Subcutaneous abdominal adipose tissue (tissue), 5 donors: ENCODE measurements around the gene SLC37A4.
A peak's percentile ranks its signal among the peaks of the same experiment; 100 is the strongest.
"Not testable (repeated sequence)": the region's sequence is repeated elsewhere in the genome, so short reads cannot be mapped to it uniquely, and the experiment has no call there.

Experiments
- H3K27ac ChIP-seq: one replicate; pipeline ENCODE4 v1.7.0; 2013; ENCODE audit warnings: low read depth, mild to moderate bottlenecking, inconsistent platforms, low read length, moderate library complexity
- H3K27me3 ChIP-seq, 5 donors: one replicate each; pipeline ENCODE4 v1.7.0; 2013; ENCODE audit warnings: low read length in 5 of 5, inconsistent platforms in 1 of 5; ENCODE audit not compliant: control insufficient read depth in 5 of 5, insufficient read depth in 4 of 5
- H3K36me3 ChIP-seq, 5 donors: one replicate each; pipeline ENCODE4 v1.7.0; 2013; ENCODE audit warnings: low read length in 5 of 5; ENCODE audit not compliant: control insufficient read depth in 5 of 5, insufficient read depth in 5 of 5
- H3K4me1 ChIP-seq, 5 donors: one replicate each; pipeline ENCODE4 v1.7.0; 2013; ENCODE audit warnings: low read length in 5 of 5, mild to moderate bottlenecking in 3 of 5, moderate library complexity in 1 of 5; ENCODE audit not compliant: control insufficient read depth in 5 of 5, insufficient read depth in 5 of 5
- H3K4me3 ChIP-seq, 5 donors: one replicate each; pipeline ENCODE4 v1.7.0; 2013; ENCODE audit warnings: low read length in 5 of 5, low read depth in 1 of 5
- H3K9ac ChIP-seq, 5 donors: one replicate each; pipeline ENCODE4 v1.7.0; 2013; ENCODE audit warnings: low read length in 5 of 5, mild to moderate bottlenecking in 4 of 5, moderate library complexity in 3 of 5
- H3K9me3 ChIP-seq, 5 donors: one replicate each; pipeline ENCODE4 v1.7.0; 2013; ENCODE audit warnings: low read length in 5 of 5; ENCODE audit not compliant: control insufficient read depth in 5 of 5
- donor health status: healthy.
- donor health status: healthy.
- donor health status: healthy.
- donor health status: healthy.
- donor health status: healthy.

SLC37A4 gene

GRCh38 chr11:119006656-119007055 is 24.0 kb downstream of the SLC37A4 start:
- Histone ChIP-seq H3K4me3 (no peak overlapping the region), H3K36me3 (peaks cover 0 to 58% (median 39%) of the 10 kb centered on the region in 5 donors), H3K9me3 (no peaks in the 10 kb centered on the region), H3K27me3 (no peaks in the 10 kb centered on the region), H3K27ac (no peak overlapping the region), H3K9ac (no peak overlapping the region), H3K4me1 (no peaks in the 10 kb centered on the region)

- no peaks in the 10 kb centered on the region for H3K27me3 ChIP-seq
- H3K4me1 ChIP-seq, result peaks cover 7 to 24% (median 22%) of the 10 kb centered on the region in 5 donors
- no peak overlapping the region for H3K27ac ChIP-seq
- H3K4me3 ChIP-seq, result no peak overlapping the region
- no peak overlapping the region for H3K9ac ChIP-seq
- H3K36me3 ChIP-seq, result peaks cover 7 to 37% (median 21%) of the 10 kb centered on the region in 5 donors
- H3K9me3 ChIP-seq, result no peaks in the 10 kb centered on the region
These were observed 29.8 kb downstream of the SLC37A4 start for GRCh38 chr11:119000906-119001305.

DNA sequence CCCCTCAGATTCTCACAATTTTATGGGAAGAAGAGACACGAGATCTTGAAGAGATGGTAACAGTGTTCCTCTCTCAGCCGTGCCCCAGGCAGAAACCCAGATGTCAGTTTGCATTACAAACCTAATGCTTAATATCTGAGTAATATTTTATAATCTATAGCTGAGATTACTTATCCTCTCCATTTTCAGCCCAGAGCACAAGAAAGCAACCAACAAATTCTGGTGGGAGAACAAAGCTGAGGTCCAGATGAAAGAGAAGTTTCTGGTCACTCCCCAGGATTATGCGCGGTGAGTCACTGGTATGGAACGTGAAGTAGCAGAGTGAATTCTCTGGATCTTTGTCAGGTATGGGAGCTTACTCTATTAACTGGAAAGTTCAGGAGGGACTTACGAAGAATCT is 31.9 kb downstream of the SLC37A4 start:
- peak overlapping the region; percentile 73 to 93 (median 76) for H3K9ac ChIP-seq
- peaks cover 7 to 24% (median 22%) of the 10 kb centered on the region in 5 donors for H3K4me1 ChIP-seq
- peak overlapping the region; percentile 78 to 99 (median 89) for H3K4me3 ChIP-seq
- no peaks in the 10 kb centered on the region for H3K27me3 ChIP-seq
- peaks cover 7 to 32% (median 15%) of the 10 kb centered on the region in 5 donors for H3K36me3 ChIP-seq
- H3K27ac ChIP-seq, result peak overlapping the region; percentile 75
- H3K9me3 ChIP-seq, result no peaks in the 10 kb centered on the region

GRCh38 chr11:118998388-118998717 is 32.3 kb downstream of the SLC37A4 start:
- H3K9me3 ChIP-seq, result no peaks in the 10 kb centered on the region
- peaks cover 7 to 32% (median 15%) of the 10 kb centered on the region in 5 donors for H3K36me3 ChIP-seq
- H3K9ac ChIP-seq, result peak overlapping the region; percentile 73 to 93 (median 76)
- peaks cover 7 to 24% (median 22%) of the 10 kb centered on the region in 5 donors for H3K4me1 ChIP-seq
- H3K27ac ChIP-seq, result peak overlapping the region; percentile 75
- H3K27me3 ChIP-seq, result no peaks in the 10 kb centered on the region
- peak overlapping the region; percentile 78 to 99 (median 89) for H3K4me3 ChIP-seq

GRCh38 chr11:118997627-118998387 is 32.9 kb downstream of the SLC37A4 start, which contains the start of gene CENATAC:
CENATAC (plus strand) TSS chr11:118998138; CDS start chr11:118998198, 60 bp downstream.
- peak within 1 kb of the TSS; percentile 75 for H3K27ac ChIP-seq
- H3K9ac ChIP-seq, result peak within 1 kb of the TSS; percentile 73 to 93 (median 76)
- peak within 1 kb of the TSS; percentile 81 to 99 (median 94) for H3K4me3 ChIP-seq
- no peaks in the 10 kb centered on the region for H3K9me3 ChIP-seq
- peaks cover 7 to 26% (median 12%) of the 10 kb centered on the region in 5 donors for H3K36me3 ChIP-seq
- no peaks in the 10 kb centered on the region for H3K27me3 ChIP-seq
- peaks cover 7 to 24% (median 22%) of the 10 kb centered on the region in 5 donors for H3K4me1 ChIP-seq

- Histone ChIP-seq H3K9me3 (no peaks in the 10 kb centered on the region), H3K9ac (peak overlapping the region; percentile 16 to 93 (median 74)), H3K36me3 (peaks cover 7 to 21% (median 12%) of the 10 kb centered on the region in 5 donors), H3K27ac (peak overlapping the region; percentile 75), H3K4me1 (peaks cover 7 to 24% (median 22%) of the 10 kb centered on the region in 5 donors), H3K27me3 (no peaks in the 10 kb centered on the region), H3K4me3 (peak overlapping the region; percentile 81 to 99 (median 94))
These were observed 33.6 kb downstream of the SLC37A4 start for GRCh38 chr11:118996926-118997626.

DNA sequence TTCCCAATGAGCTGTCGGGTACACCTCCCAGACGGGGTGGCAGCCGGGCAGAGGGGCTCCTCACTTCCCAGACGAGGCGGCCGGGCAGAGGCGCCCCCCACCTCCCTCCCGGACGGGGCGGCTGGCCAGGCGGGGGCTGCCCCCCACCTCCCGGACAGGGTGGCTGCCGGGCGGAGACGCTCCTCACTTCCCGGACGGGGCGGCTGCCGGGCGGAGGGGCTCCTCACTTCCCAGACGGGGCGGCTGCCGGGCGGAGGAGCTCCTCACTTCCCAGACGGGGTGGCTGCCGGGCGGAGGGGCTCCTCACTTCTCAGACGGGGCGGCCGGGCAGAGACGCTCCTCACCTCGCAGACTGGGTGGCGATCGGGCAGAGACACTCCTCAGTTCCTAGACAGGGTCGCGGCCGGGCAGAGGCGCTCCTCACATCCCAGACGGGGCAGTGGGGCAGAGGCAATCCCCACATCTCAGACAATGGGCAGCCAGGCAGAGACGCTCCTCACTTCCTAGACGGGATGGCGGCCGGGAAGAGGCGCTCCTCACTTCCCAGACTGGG is 39.1 kb downstream of the SLC37A4 start:
- H3K36me3 ChIP-seq, H3K4me1 ChIP-seq, H3K4me3 ChIP-seq, H3K27me3 ChIP-seq, H3K9me3 ChIP-seq, H3K27ac ChIP-seq, H3K9ac ChIP-seq: not testable (repeated sequence)

- H3K9me3 ChIP-seq, result no peaks in the 10 kb centered on the region
- H3K36me3 ChIP-seq, result no peaks in the 10 kb centered on the region
- H3K27ac ChIP-seq, result no peak overlapping the region
- no peak overlapping the region for H3K4me3 ChIP-seq
- H3K4me1 ChIP-seq, result no peaks in the 10 kb centered on the region
- no peak overlapping the region for H3K9ac ChIP-seq
- no peaks in the 10 kb centered on the region for H3K27me3 ChIP-seq
These were observed 42.4 kb downstream of the SLC37A4 start for GRCh38 chr11:118988280-118988679.

- Histone ChIP-seq H3K4me3 (no peak overlapping the region), H3K27ac (no peak overlapping the region), H3K9ac (no peak overlapping the region), H3K27me3 (no peaks in the 10 kb centered on the region), H3K9me3 (no peaks in the 10 kb centered on the region), H3K36me3 (no peaks in the 10 kb centered on the region), H3K4me1 (peaks cover 3 to 12% (median 11%) of the 10 kb centered on the region in 5 donors)
These were observed 45.9 kb downstream of the SLC37A4 start for GRCh38 chr11:118984825-118985224.

DNA sequence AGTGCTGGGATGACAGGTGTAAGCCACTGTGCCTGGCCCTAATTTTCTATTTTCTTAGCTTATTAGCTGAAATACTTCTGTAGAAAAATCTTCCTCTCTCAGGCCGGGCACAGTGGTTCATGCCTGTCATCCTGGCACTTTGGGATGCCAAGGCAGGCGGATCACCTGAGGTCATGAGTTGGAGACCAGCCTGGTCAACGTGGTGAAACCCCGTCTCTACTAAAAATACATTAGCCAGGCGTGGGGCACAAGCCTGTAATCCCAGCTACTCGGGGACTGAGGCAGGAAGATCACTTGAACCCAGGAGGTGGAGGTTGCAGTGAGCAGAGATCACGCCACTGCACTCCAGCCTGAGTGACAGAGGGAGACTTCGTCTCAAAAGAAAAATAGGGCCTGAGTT is 46.3 kb downstream of the SLC37A4 start:
- H3K9me3 ChIP-seq, H3K36me3 ChIP-seq, H3K27ac ChIP-seq, H3K27me3 ChIP-seq, H3K4me3 ChIP-seq, H3K9ac ChIP-seq: not testable (repeated sequence)
- peaks cover 3 to 15% (median 12%) of the 10 kb centered on the region in 5 donors for H3K4me1 ChIP-seq
